ENCODE data around the gene IFNA5.

DNA sequence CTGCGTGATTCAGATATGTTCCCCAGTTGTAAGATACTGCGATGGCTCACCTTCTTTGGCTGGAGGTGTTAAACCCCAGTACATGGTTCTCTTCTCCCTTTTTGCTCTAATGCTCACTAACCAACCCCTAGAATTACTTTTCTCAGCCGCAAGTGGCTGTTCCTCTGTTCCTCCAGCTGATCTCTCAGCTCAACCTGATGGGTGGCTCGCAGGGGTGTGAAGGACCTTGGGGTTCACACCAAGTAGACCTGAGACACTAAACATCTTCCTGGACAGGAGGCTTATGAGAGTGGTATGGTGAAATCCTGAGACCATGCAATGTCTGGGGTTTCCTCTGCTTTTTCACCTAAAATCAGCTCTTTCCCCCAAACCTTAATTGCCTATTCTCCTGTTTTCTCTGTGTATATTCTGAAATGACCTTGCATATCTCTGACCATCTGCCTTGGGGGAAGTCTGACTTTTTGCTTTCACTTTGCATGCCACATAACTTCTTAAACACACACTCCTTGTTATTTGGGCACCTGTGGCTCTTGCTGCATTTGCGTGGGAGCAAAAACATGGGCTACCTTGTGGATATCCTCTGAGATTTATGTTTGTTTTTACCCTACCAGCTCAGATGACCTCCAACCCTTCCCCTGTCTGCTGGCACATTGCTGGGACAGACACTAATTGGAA, 49.4 kb downstream of the IFNA5 start:
- TF ChIP-seq, protein P1, sequence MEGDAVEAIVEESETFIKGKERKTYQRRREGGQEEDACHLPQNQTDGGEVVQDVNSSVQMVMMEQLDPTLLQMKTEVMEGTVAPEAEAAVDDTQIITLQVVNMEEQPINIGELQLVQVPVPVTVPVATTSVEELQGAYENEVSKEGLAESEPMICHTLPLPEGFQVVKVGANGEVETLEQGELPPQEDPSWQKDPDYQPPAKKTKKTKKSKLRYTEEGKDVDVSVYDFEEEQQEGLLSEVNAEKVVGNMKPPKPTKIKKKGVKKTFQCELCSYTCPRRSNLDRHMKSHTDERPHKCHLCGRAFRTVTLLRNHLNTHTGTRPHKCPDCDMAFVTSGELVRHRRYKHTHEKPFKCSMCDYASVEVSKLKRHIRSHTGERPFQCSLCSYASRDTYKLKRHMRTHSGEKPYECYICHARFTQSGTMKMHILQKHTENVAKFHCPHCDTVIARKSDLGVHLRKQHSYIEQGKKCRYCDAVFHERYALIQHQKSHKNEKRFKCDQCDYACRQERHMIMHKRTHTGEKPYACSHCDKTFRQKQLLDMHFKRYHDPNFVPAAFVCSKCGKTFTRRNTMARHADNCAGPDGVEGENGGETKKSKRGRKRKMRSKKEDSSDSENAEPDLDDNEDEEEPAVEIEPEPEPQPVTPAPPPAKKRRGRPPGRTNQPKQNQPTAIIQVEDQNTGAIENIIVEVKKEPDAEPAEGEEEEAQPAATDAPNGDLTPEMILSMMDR (IDR thresholded peaks at IDR 0.05), result no peak
- TF ChIP-seq POLR2A (IDR thresholded peaks at IDR 0.05), result no peak

Data from uterus (tissue), 2 donors.